Measurements from ENCODE around the gene SLC30A7.
"Not testable (repeated sequence)": the region's sequence is repeated elsewhere in the genome, so short reads cannot be mapped to it uniquely, and the experiment has no call there.

SLC30A7 gene

GRCh38 chr1:100895540-100896480, at the start of gene SLC30A7:
Gene SLC30A7, plus strand, starts transcription at chr1:100896090. Its CDS starts 173 bp downstream, at chr1:100896263.
- peak; percentile 92 for DNase-seq

- no peak for DNase-seq
Observed at GRCh38 chr1:100847361-100848082, 48.4 kb upstream of the SLC30A7 start.

- DNase-seq: no peak
Observed at GRCh38 chr1:100851726-100852125, 44.2 kb upstream of the SLC30A7 start.

GRCh38 chr1:100852976-100853375, 42.9 kb upstream of the SLC30A7 start:
- DNase-seq: no peak

- not testable (repeated sequence) for DNase-seq
Observed at GRCh38 chr1:100855116-100855515, 40.8 kb upstream of the SLC30A7 start.

GRCh38 chr1:100860397-100860991, 35.4 kb upstream of the SLC30A7 start:
- no peak for DNase-seq

- DNase-seq: no peak
Observed at GRCh38 chr1:100861379-100861778, 34.5 kb upstream of the SLC30A7 start.

GRCh38 chr1:100862591-100862990, 33.3 kb upstream of the SLC30A7 start:
- DNase-seq: no peak

GRCh38 chr1:100866041-100866900, 29.6 kb upstream of the SLC30A7 start:
- peak; percentile 50 for DNase-seq

GRCh38 chr1:100866901-100867206, 29.0 kb upstream of the SLC30A7 start:
- DNase-seq: no peak

GRCh38 chr1:100868364-100868995, 27.4 kb upstream of the SLC30A7 start:
- peak; percentile 33 for DNase-seq

GRCh38 chr1:100869996-100870395, 25.9 kb upstream of the SLC30A7 start:
- DNase-seq: no peak

GRCh38 chr1:100874433-100874832, 21.5 kb upstream of the SLC30A7 start:
- DNase-seq: no peak

- no peak for DNase-seq
Observed at GRCh38 chr1:100875228-100875627, 20.7 kb upstream of the SLC30A7 start.

- DNase-seq: no peak
Observed at GRCh38 chr1:100876291-100876690, 19.6 kb upstream of the SLC30A7 start.

GRCh38 chr1:100879422-100879821, 16.5 kb upstream of the SLC30A7 start:
- DNase-seq: no peak

GRCh38 chr1:100881687-100882086, 14.2 kb upstream of the SLC30A7 start:
- no peak for DNase-seq

- no peak for DNase-seq
Observed at GRCh38 chr1:100882698-100883097, 13.2 kb upstream of the SLC30A7 start.

GRCh38 chr1:100883963-100884362, 11.9 kb upstream of the SLC30A7 start:
- DNase-seq: no peak

GRCh38 chr1:100889007-100889406, 6.9 kb upstream of the SLC30A7 start:
- not testable (repeated sequence) for DNase-seq

GRCh38 chr1:100889869-100890482, 5.9 kb upstream of the SLC30A7 start:
- DNase-seq: not testable (repeated sequence)

GRCh38 chr1:100891380-100891779, 4.5 kb upstream of the SLC30A7 start:
- no peak for DNase-seq

Measured in NCI-H1694 (cell line).